CD8-positive, alpha-beta memory T cell (primary cell): ENCODE results near the gene ZFAND3. TPM values are rescaled to one million over a fixed set of nuclear protein-coding genes. Genes with fewer than 3 reads are reported as not detected.

Experiments
- CTCF ChIA-PET: fragments of 350-600 bp; sonication (Branson Sonifier 250); formaldehyde crosslinking; loops from one replicate; lab custom pipeline; 2021; ENCODE audit warnings: antibody characterized with exemption; lab: Charles Lee
- POLR2A ChIA-PET: fragments of 350-600 bp; sonication (Branson Sonifier 250); formaldehyde crosslinking; loops from one replicate; lab custom pipeline; 2021; ENCODE audit warnings: antibody characterized with exemption; lab: Charles Lee
- DNase-seq, 5 donors: peaks; one replicate each; pipeline versions ENCODE4 v3.0.0 to v3.0.0-alpha.2; 2020 to 2022; ENCODE audit warnings: mixed read lengths in 1 of 5
- H3K27ac ChIP-seq: one replicate; pipeline ENCODE4 v1.7.0; 2013; ENCODE audit warnings: low read depth, mild to moderate bottlenecking, low read length, moderate library complexity
- H3K27me3 ChIP-seq: 2 replicates; pipeline ENCODE4 v1.7.0; 2013; ENCODE audit warnings: low read length, mild to moderate bottlenecking; ENCODE audit not compliant: insufficient read depth, poor library complexity, severe bottlenecking
- H3K36me3 ChIP-seq: 2 replicates; pipeline ENCODE4 v1.7.0; 2013; ENCODE audit warnings: mild to moderate bottlenecking, low read length, moderate library complexity; ENCODE audit not compliant: insufficient read depth
- H3K4me1 ChIP-seq: 2 replicates; pipeline ENCODE4 v1.7.0; 2013; ENCODE audit warnings: mild to moderate bottlenecking, low read length, moderate library complexity; ENCODE audit not compliant: insufficient read depth
- H3K4me3 ChIP-seq: 2 replicates; pipeline ENCODE4 v1.7.0; 2013; ENCODE audit warnings: mild to moderate bottlenecking, low read length
- H3K9me3 ChIP-seq: 2 replicates; pipeline ENCODE4 v1.7.0; 2013; ENCODE audit warnings: mild to moderate bottlenecking, low read length
- H3K27ac Mint-ChIP-seq, 8 donors: one replicate each; pipeline ENCODE4 v1.8.0; 2020 to 2021; ENCODE audit warnings: mixed read lengths in 8 of 8, mild to moderate bottlenecking in 6 of 8, inconsistent platforms in 3 of 8, moderate library complexity in 3 of 8
- H3K27me3 Mint-ChIP-seq, 2 donors: one replicate each; pipeline ENCODE4 v1.8.0; 2020 to 2021; ENCODE audit warnings: mixed read lengths in 2 of 2, mild to moderate bottlenecking in 1 of 2, moderate library complexity in 1 of 2
- H3K36me3 Mint-ChIP-seq, 3 donors: one replicate each; pipeline ENCODE4 v1.8.0; 2020 to 2021; ENCODE audit warnings: mixed read lengths in 3 of 3, inconsistent platforms in 1 of 3, mild to moderate bottlenecking in 1 of 3
- H3K4me1 Mint-ChIP-seq, 3 donors: one replicate each; pipeline ENCODE4 v1.8.0; 2020 to 2021; ENCODE audit warnings: mixed read lengths in 3 of 3, inconsistent platforms in 1 of 3, mild to moderate bottlenecking in 1 of 3
- H3K4me3 Mint-ChIP-seq, 7 donors: one replicate each; pipeline ENCODE4 v1.8.0; 2020 to 2021; ENCODE audit warnings: mixed read lengths in 7 of 7, mild to moderate bottlenecking in 6 of 7, moderate library complexity in 4 of 7, inconsistent platforms in 2 of 7
- H3K9me3 Mint-ChIP-seq, 5 donors: one replicate each; pipeline ENCODE4 v1.8.0; 2020 to 2022; ENCODE audit warnings: mixed read lengths in 5 of 5, mild to moderate bottlenecking in 3 of 5, moderate library complexity in 2 of 5, inconsistent platforms in 1 of 5
- polyA plus RNA-seq: library from polyadenylated mRNA; unstranded; fragments of 300-500 nt; fragmentation: Illumina TruSeq; gene quantifications from one replicate; pipeline ENCODE4 v1.2.3, GENCODE V29; 2021
- total RNA-seq, 2 experiments: library from RNA; stranded (reverse); gene quantifications; one replicate each; pipeline ENCODE4 v1.2.3, GENCODE V29; 2021

ZFAND3 gene
- total and polyA plus RNA-seq, 3 experiments from 2014 or later = 5.2 to 29.4 (median 29.1) TPM

DNA sequence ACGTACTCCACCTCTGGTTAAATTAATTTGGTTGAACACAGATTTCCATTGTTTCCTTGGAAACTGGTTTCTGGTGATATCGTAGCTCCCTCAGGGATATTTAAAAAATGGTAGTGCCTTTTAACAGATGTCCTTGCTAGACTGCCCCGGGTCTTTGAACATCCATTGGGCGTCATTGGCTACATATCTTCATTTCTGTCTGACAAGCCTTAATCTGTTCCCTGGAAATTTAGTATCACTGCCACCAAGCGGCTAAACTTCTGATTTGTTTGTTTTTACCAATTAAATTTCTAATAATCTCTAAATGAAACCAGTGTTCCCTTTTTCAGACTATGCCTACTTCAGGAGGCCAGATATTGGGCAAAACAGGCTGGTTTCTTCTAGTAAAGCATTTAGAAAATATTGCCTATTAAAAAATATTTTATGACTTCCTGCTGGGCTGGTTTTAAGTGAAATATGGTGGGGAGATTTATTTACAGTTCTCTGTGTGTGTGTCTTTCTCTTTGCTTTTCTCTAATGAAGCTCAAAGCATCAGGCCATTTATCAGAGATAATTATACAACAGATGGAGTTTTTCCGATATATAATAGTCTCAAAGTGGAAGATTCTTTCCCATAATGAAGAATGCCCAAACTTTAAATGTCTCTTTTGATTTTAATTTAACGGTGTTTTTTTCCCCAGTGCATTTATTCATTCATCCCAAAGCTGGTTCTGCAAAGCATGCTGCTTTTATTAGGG lies 249.5 kb downstream of the ZFAND3 start:
- CTCF ChIA-PET = no interaction called here

GRCh38 chr6:38077488-38078030 lies 258.0 kb downstream of the ZFAND3 start:
- Histone ChIP-seq H3K4me1 (no peaks in the 10 kb centered on the region), H3K27ac (no peak overlapping the region), H3K9me3 (no peaks in the 10 kb centered on the region), H3K36me3 (no peaks in the 10 kb centered on the region), H3K4me3 (no peak overlapping the region), H3K27me3 (no peaks in the 10 kb centered on the region)
- Mint-ChIP-seq H3K36me3 (peaks cover 4 to 29% (median 10%) of the 10 kb centered on the region in 3 donors), H3K9me3 (no peaks in the 10 kb centered on the region), H3K27ac (no peak overlapping the region), H3K27me3 (no peaks in the 10 kb centered on the region), H3K4me3 (no peak overlapping the region), H3K4me1 (peaks cover 5 to 31% (median 11%) of the 10 kb centered on the region in 3 donors)
- POLR2A ChIA-PET = no interaction called here
- CTCF ChIA-PET = no interaction called here
- no peak for DNase-seq

More for the DNA sequence above, 249.5 kb downstream of the ZFAND3 start:
- H3K4me3 ChIP-seq = no peak overlapping the region
- no peaks in the 10 kb centered on the region for H3K27me3 ChIP-seq
- peaks cover 5 to 24% (median 10%) of the 10 kb centered on the region in 3 donors for H3K36me3 Mint-ChIP-seq
- POLR2A ChIA-PET = no interaction called here
- no peaks in the 10 kb centered on the region for H3K4me1 ChIP-seq
- no peaks in the 10 kb centered on the region for H3K9me3 ChIP-seq
- no peak overlapping the region for H3K4me3 Mint-ChIP-seq
- H3K36me3 ChIP-seq = no peaks in the 10 kb centered on the region
- H3K27ac ChIP-seq = no peak overlapping the region
- no peak overlapping the region for H3K27ac Mint-ChIP-seq
- DNase-seq = no peak
- no peaks in the 10 kb centered on the region for H3K27me3 Mint-ChIP-seq
- no peaks in the 10 kb centered on the region for H3K9me3 Mint-ChIP-seq
- H3K4me1 Mint-ChIP-seq = peaks cover 12 to 52% (median 41%) of the 10 kb centered on the region in 3 donors

DNA sequence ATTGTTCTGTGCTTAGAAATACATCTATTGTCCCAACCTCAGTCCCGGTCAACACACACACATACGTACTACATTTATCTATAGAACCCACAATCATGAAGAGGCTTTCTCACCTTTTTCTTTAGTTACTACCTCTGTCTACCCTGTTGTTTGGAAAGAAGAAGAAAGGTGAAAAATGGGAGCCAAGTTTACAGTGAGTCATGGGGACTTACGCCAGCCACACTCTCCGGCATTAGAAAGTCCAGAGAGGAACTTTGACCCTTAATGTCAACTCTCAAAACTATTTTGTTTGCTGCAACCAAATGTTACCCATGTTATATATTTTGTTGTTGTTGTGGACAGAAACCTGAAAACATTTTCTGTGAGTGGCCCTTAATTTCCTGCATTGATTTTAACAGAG lies 259.1 kb downstream of the ZFAND3 start:
- Mint-ChIP-seq H3K27ac (no peak overlapping the region), H3K4me1 (peaks cover 5 to 31% (median 7%) of the 10 kb centered on the region in 3 donors), H3K27me3 (no peaks in the 10 kb centered on the region), H3K4me3 (no peak overlapping the region), H3K36me3 (peaks cover 4 to 39% (median 14%) of the 10 kb centered on the region in 3 donors), H3K9me3 (no peaks in the 10 kb centered on the region)
- no peak overlapping the region for H3K27ac ChIP-seq
- ChIA-PET POLR2A (no interaction called here), CTCF (no interaction called here)
- DNase-seq = no peak
- H3K27me3 ChIP-seq = no peaks in the 10 kb centered on the region
- no peaks in the 10 kb centered on the region for H3K9me3 ChIP-seq
- H3K4me3 ChIP-seq = no peak overlapping the region
- no peaks in the 10 kb centered on the region for H3K36me3 ChIP-seq
- no peaks in the 10 kb centered on the region for H3K4me1 ChIP-seq

DNA sequence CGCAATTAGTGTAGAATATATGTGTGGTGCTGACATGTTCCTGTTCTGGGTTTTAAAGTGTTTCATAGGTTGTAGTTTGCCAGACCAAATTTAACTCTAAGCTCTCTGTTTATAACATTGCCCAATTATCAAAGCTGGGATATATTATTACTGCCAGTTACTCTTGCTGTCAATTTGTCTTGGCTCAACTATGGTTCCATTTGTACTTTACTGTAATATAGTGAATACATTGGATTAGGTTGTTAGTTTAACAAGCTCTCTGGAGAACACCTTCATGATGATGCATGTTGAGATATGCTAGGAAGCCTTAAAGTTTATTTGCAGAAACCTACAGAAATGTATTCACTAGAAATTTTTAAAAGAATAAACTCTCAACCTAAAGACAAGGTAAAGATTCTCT lies 259.6 kb downstream of the ZFAND3 start:
- H3K36me3 Mint-ChIP-seq = peaks cover 4 to 42% (median 14%) of the 10 kb centered on the region in 3 donors
- no peak overlapping the region for H3K27ac ChIP-seq
- H3K27me3 Mint-ChIP-seq = no peaks in the 10 kb centered on the region
- H3K4me1 Mint-ChIP-seq = peaks cover 5 to 31% (median 7%) of the 10 kb centered on the region in 3 donors
- H3K4me1 ChIP-seq = no peaks in the 10 kb centered on the region
- H3K27ac Mint-ChIP-seq = no peak overlapping the region
- H3K4me3 Mint-ChIP-seq = no peak overlapping the region
- H3K9me3 ChIP-seq = no peaks in the 10 kb centered on the region
- ChIA-PET CTCF (no interaction called here), POLR2A (no interaction called here)
- no peaks in the 10 kb centered on the region for H3K27me3 ChIP-seq
- no peak overlapping the region for H3K4me3 ChIP-seq
- H3K36me3 ChIP-seq = no peaks in the 10 kb centered on the region
- no peak for DNase-seq
- H3K9me3 Mint-ChIP-seq = no peaks in the 10 kb centered on the region

DNA sequence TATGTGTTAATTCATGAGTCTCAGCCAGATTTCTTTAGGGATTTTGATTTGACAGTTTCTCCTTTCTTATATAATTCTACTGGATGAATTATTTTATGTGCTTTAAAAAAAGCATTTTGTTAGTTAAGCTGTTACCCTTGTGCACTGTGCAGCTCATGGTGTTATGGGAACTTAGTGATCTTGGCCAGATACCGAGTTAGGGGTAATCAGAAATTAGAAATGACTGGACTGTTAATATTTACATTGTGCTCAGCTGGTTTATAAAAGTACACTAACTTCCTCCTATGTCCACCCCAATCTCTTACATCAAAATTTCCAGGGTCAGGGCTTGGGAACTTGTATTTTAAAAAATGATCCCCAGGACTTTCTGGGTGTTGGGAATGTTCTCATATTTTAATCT lies 260.0 kb downstream of the ZFAND3 start:
- Histone ChIP-seq H3K27me3 (no peaks in the 10 kb centered on the region), H3K36me3 (no peaks in the 10 kb centered on the region), H3K9me3 (no peaks in the 10 kb centered on the region), H3K4me1 (no peaks in the 10 kb centered on the region), H3K4me3 (no peak overlapping the region), H3K27ac (no peak overlapping the region)
- CTCF ChIA-PET = no interaction called here
- Mint-ChIP-seq H3K27ac (no peak overlapping the region), H3K9me3 (no peaks in the 10 kb centered on the region), H3K27me3 (no peaks in the 10 kb centered on the region), H3K36me3 (peaks cover 4 to 46% (median 17%) of the 10 kb centered on the region in 3 donors), H3K4me3 (no peak overlapping the region), H3K4me1 (peaks cover 5 to 31% (median 7%) of the 10 kb centered on the region in 3 donors)
- POLR2A ChIA-PET = no interaction called here
- DNase-seq = no peak

- Histone ChIP-seq H3K27ac (no peak overlapping the region), H3K27me3 (no peaks in the 10 kb centered on the region), H3K9me3 (no peaks in the 10 kb centered on the region), H3K36me3 (no peaks in the 10 kb centered on the region), H3K4me3 (no peak overlapping the region), H3K4me1 (no peaks in the 10 kb centered on the region)
- Mint-ChIP-seq H3K4me3 (no peak overlapping the region), H3K36me3 (peaks cover 4 to 48% (median 19%) of the 10 kb centered on the region in 3 donors), H3K9me3 (no peaks in the 10 kb centered on the region), H3K27me3 (no peaks in the 10 kb centered on the region), H3K4me1 (peaks cover 5 to 26% (median 7%) of the 10 kb centered on the region in 3 donors), H3K27ac (no peak overlapping the region)
- no peak for DNase-seq
- CTCF ChIA-PET = no interaction called here
- POLR2A ChIA-PET = no interaction called here
Observed at GRCh38 chr6:38080360-38080759, 260.8 kb downstream of the ZFAND3 start.

DNA sequence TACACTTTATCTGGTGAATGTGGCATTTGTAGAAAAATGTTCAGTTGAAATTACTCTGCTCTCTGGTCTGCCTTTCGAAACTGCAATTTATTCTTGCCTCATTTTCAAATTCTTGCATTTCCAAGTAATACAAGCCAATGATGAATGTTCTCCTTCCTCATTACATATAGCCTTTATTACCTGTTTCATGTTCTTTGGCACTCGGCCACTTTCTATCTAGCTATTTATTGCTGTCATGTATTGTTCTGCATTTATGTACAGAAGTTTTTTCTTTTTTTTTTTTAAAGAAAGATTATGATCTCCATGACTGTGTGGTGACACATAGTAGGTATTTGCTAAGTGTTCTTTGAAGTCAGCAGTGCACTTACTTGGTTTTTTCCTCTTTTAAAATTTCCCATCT lies 261.4 kb downstream of the ZFAND3 start:
- ChIA-PET POLR2A (no interaction called here), CTCF (no interaction called here)
- Mint-ChIP-seq H3K27ac (peak overlapping the region in 1 of 8 donors; percentile 24), H3K27me3 (no peaks in the 10 kb centered on the region), H3K4me1 (peaks cover 5 to 26% (median 7%) of the 10 kb centered on the region in 3 donors), H3K36me3 (peaks cover 8 to 52% (median 23%) of the 10 kb centered on the region in 3 donors), H3K4me3 (no peak overlapping the region), H3K9me3 (no peaks in the 10 kb centered on the region)
- Histone ChIP-seq H3K36me3 (no peaks in the 10 kb centered on the region), H3K27ac (no peak overlapping the region), H3K4me1 (no peaks in the 10 kb centered on the region), H3K27me3 (no peaks in the 10 kb centered on the region), H3K4me3 (no peak overlapping the region), H3K9me3 (no peaks in the 10 kb centered on the region)
- no peak for DNase-seq

DNA sequence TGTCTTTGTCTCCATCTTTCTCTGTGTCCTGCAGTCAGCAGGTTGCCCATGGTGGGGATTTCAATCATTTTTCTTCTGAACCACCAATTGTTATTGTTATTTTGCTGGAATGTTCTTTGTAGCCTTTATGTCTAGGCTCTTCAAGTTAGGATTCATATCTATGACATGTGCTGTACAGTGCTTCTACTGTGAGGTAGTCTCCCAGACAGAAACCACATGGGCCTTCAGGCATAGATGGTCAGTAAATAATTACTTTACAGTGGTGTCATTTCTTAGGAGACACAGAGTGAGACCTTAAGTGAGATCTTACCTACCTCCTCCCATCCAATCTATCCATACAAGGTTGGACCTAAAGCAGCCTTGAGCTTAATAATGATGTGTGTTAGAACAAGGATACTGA lies 265.5 kb downstream of the ZFAND3 start:
- H3K27ac ChIP-seq = no peak overlapping the region
- Mint-ChIP-seq H3K27ac (no peak overlapping the region), H3K27me3 (no peaks in the 10 kb centered on the region), H3K4me1 (peaks cover 12 to 17% (median 13%) of the 10 kb centered on the region in 3 donors), H3K4me3 (no peak overlapping the region), H3K9me3 (no peaks in the 10 kb centered on the region), H3K36me3 (peaks cover 19 to 60% (median 36%) of the 10 kb centered on the region in 3 donors)
- no peaks in the 10 kb centered on the region for H3K9me3 ChIP-seq
- no peak for DNase-seq
- H3K27me3 ChIP-seq = no peaks in the 10 kb centered on the region
- no peaks in the 10 kb centered on the region for H3K4me1 ChIP-seq
- POLR2A ChIA-PET = no interaction called here
- H3K4me3 ChIP-seq = no peak overlapping the region
- no peaks in the 10 kb centered on the region for H3K36me3 ChIP-seq
- CTCF ChIA-PET = no interaction called here
